Urinary bladder (tissue), 4 donors: Measurements from ENCODE around the gene ARL14EPL. TPM values are rescaled to one million over a fixed set of nuclear protein-coding genes. Genes with fewer than 3 reads are reported as not detected.

ENCODE experiments used
- DNase-seq: peaks from one replicate; pipeline ENCODE4 v3.0.0-alpha.2; 2015; ENCODE audit errors: extremely low spot score
- H3K27ac ChIP-seq: one replicate; pipeline ENCODE4 v1.5.1; 2013; ENCODE audit warnings: low read depth, mild to moderate bottlenecking, moderate library complexity
- H3K36me3 ChIP-seq: one replicate; pipeline ENCODE4 v1.6.1; 2013; ENCODE audit warnings: mild to moderate bottlenecking, moderate library complexity; ENCODE audit not compliant: insufficient read depth
- H3K4me1 ChIP-seq: one replicate; pipeline ENCODE4 v1.6.1; 2013; ENCODE audit warnings: mild to moderate bottlenecking, moderate library complexity; ENCODE audit not compliant: insufficient read depth
- H3K4me3 ChIP-seq: one replicate; pipeline ENCODE4 v1.5.1; 2013; ENCODE audit warnings: low read depth, low read length
- WGBS: extraction: QIAGEN DNeasy Blood & Tissue Kit; methylation state at CpG from one replicate; pipeline ENCODE4 v1.1.7; 2013; 5-methylcytosine and 5-hydroxymethylcytosine counted together
- polyA plus RNA-seq: library from polyadenylated mRNA; stranded (reverse); fragments of 200-250 nt; gene quantifications from one replicate; pipeline ENCODE4 v1.2.3, GENCODE V29; 2013
- total RNA-seq: library from RNA; depleted of rRNA; stranded (reverse); fragments of >200 nt; gene quantifications from one replicate; pipeline ENCODE4 v1.2.3, GENCODE V29; 2014
- donor health status: healthy with polysubstance abuse.
- donor health status: healthy.

The ARL14EPL gene
- total and polyA plus RNA-seq, 2 donors, result not detected

- Histone ChIP-seq H3K36me3 (no peaks in the 10 kb centered on the region), H3K27ac (no peak overlapping the region), H3K4me1 (no peaks in the 10 kb centered on the region), H3K4me3 (no peak overlapping the region)
- 70% methylated on average over 1 of the region's 1 CpG for WGBS
- DNase-seq, result no peak
Measured at GRCh38 chr5:116025866-116026265, 6.4 kb upstream of the ARL14EPL start.

GRCh38 chr5:116032991-116033390 lies 719 bp downstream of the ARL14EPL start:
- H3K27ac ChIP-seq, result no peak overlapping the region
- H3K4me1 ChIP-seq, result no peaks in the 10 kb centered on the region
- no peak overlapping the region for H3K4me3 ChIP-seq
- H3K36me3 ChIP-seq, result no peaks in the 10 kb centered on the region
- no peak for DNase-seq
- 83% methylated on average over 3 of the region's 3 CpGs for WGBS

GRCh38 chr5:116035123-116035522 lies 2.9 kb downstream of the ARL14EPL start:
- Histone ChIP-seq H3K4me1 (no peaks in the 10 kb centered on the region), H3K4me3 (no peak overlapping the region), H3K27ac (no peak overlapping the region), H3K36me3 (no peaks in the 10 kb centered on the region)
- no peak for DNase-seq
- 91% methylated on average over 5 of the region's 5 CpGs for WGBS

- WGBS, result 75% methylated on average over 3 of the region's 3 CpGs
- DNase-seq, result no peak
- H3K36me3 ChIP-seq, result no peaks in the 10 kb centered on the region
- no peak overlapping the region for H3K4me3 ChIP-seq
- no peaks in the 10 kb centered on the region for H3K4me1 ChIP-seq
- no peak overlapping the region for H3K27ac ChIP-seq
Measured at GRCh38 chr5:116037236-116037822, 5.1 kb downstream of the ARL14EPL start.

GRCh38 chr5:116038817-116039216 lies 6.5 kb downstream of the ARL14EPL start:
- H3K36me3 ChIP-seq, result no peaks in the 10 kb centered on the region
- H3K4me1 ChIP-seq, result no peaks in the 10 kb centered on the region
- H3K27ac ChIP-seq, result no peak overlapping the region
- no peak for DNase-seq
- H3K4me3 ChIP-seq, result no peak overlapping the region
- 71% methylated on average over 3 of the region's 3 CpGs for WGBS

GRCh38 chr5:116042375-116042774 lies 10.1 kb downstream of the ARL14EPL start:
- Histone ChIP-seq H3K4me1 (no peaks in the 10 kb centered on the region), H3K36me3 (no peaks in the 10 kb centered on the region), H3K4me3 (no peak overlapping the region), H3K27ac (no peak overlapping the region)
- DNase-seq, result no peak

GRCh38 chr5:116044073-116044472 lies 11.8 kb downstream of the ARL14EPL start:
- 51% methylated on average over 3 of the region's 3 CpGs for WGBS
- DNase-seq, result no peak

GRCh38 chr5:116045821-116046220 lies 13.5 kb downstream of the ARL14EPL start:
- H3K4me3 ChIP-seq, result no peak overlapping the region
- no peak overlapping the region for H3K27ac ChIP-seq
- no peaks in the 10 kb centered on the region for H3K4me1 ChIP-seq
- 72% methylated on average over 2 of the region's 2 CpGs for whole genome bisulfite sequencing
- no peaks in the 10 kb centered on the region for H3K36me3 ChIP-seq
- DNase-seq, result no peak

More at GRCh38 chr5:116044073-116044472, 11.8 kb downstream of the ARL14EPL start:
- Histone ChIP-seq H3K36me3 (no peaks in the 10 kb centered on the region), H3K4me3 (no peak overlapping the region), H3K27ac (no peak overlapping the region), H3K4me1 (no peaks in the 10 kb centered on the region)

- H3K27ac ChIP-seq, result no peak overlapping the region
- H3K4me1 ChIP-seq, result no peaks in the 10 kb centered on the region
- H3K4me3 ChIP-seq, result no peak overlapping the region
- DNase-seq, result no peak
- WGBS, result 87% methylated on average over 3 of the region's 3 CpGs
- H3K36me3 ChIP-seq, result no peaks in the 10 kb centered on the region
Measured at GRCh38 chr5:116046261-116046660, 14.0 kb downstream of the ARL14EPL start.

GRCh38 chr5:116046823-116047222 lies 14.6 kb downstream of the ARL14EPL start:
- no peak overlapping the region for H3K4me3 ChIP-seq
- no peaks in the 10 kb centered on the region for H3K36me3 ChIP-seq
- WGBS, result 84% methylated on average over 2 of the region's 2 CpGs
- no peak overlapping the region for H3K27ac ChIP-seq
- H3K4me1 ChIP-seq, result no peaks in the 10 kb centered on the region
- DNase-seq, result no peak

- 73% methylated on average over 13 of the region's 13 CpGs for WGBS
- Histone ChIP-seq H3K4me1 (no peaks in the 10 kb centered on the region), H3K36me3 (no peaks in the 10 kb centered on the region), H3K27ac (no peak overlapping the region), H3K4me3 (no peak overlapping the region)
- no peak for DNase-seq
Measured at GRCh38 chr5:116058346-116058936, 26.2 kb downstream of the ARL14EPL start.

- Histone ChIP-seq H3K27ac (no peak overlapping the region), H3K4me1 (no peaks in the 10 kb centered on the region), H3K36me3 (no peaks in the 10 kb centered on the region), H3K4me3 (no peak overlapping the region)
- 60% methylated on average over 2 of the region's 2 CpGs for WGBS
- no peak for DNase-seq
Measured at GRCh38 chr5:116062352-116062751, 30.1 kb downstream of the ARL14EPL start.

GRCh38 chr5:116063950-116064349 lies 31.7 kb downstream of the ARL14EPL start:
- H3K4me1 ChIP-seq, result no peaks in the 10 kb centered on the region
- 82% methylated on average over 3 of the region's 3 CpGs for WGBS

GRCh38 chr5:116068028-116068632 lies 35.9 kb downstream of the ARL14EPL start:
- no peak overlapping the region for H3K27ac ChIP-seq
- DNase-seq, result peak; percentile 32
- WGBS, result 21% methylated on average over 4 of the region's 4 CpGs
- H3K36me3 ChIP-seq, result no peaks in the 10 kb centered on the region
- H3K4me1 ChIP-seq, result no peaks in the 10 kb centered on the region
- H3K4me3 ChIP-seq, result no peak overlapping the region

More at GRCh38 chr5:116063950-116064349, 31.7 kb downstream of the ARL14EPL start:
- Histone ChIP-seq H3K36me3 (no peaks in the 10 kb centered on the region), H3K27ac (no peak overlapping the region), H3K4me3 (no peak overlapping the region)
- no peak for DNase-seq
